ENCODE measurements around the gene LASP1.
A peak's percentile ranks its signal among the peaks of the same experiment; 100 is the strongest.
"Not testable (repeated sequence)": the region's sequence is repeated elsewhere in the genome, so short reads cannot be mapped to it uniquely, and the experiment has no call there.

LASP1 gene

GRCh38 chr17:38930782-38931181 is 60.9 kb downstream of the LASP1 start:
- DNase-seq (ENCODE audit: low read depth in 3 of 3), result not testable (repeated sequence)

- DNase-seq (ENCODE audit: low read depth in 3 of 3), result not testable (repeated sequence)
Observed at GRCh38 chr17:38933962-38934361, 64.1 kb downstream of the LASP1 start.

GRCh38 chr17:38939987-38940386 is 70.1 kb downstream of the LASP1 start:
- DNase-seq (ENCODE audit: low read depth in 3 of 3), result no peak

- no peak for DNase-seq (ENCODE audit: low read depth in 3 of 3)
Observed at GRCh38 chr17:38940404-38940803, 70.5 kb downstream of the LASP1 start.

GRCh38 chr17:38942696-38943334 is 73.0 kb downstream of the LASP1 start:
- DNase-seq (ENCODE audit: low read depth in 3 of 3), result no peak

- no peak for DNase-seq (ENCODE audit: low read depth in 3 of 3)
Observed at GRCh38 chr17:38943607-38944006, 73.7 kb downstream of the LASP1 start.

GRCh38 chr17:38947189-38947588 is 77.3 kb downstream of the LASP1 start:
- no peak for DNase-seq (ENCODE audit: low read depth in 3 of 3)

GRCh38 chr17:38953800-38954199 is 83.9 kb downstream of the LASP1 start:
- DNase-seq (ENCODE audit: low read depth in 3 of 3), result not testable (repeated sequence)

- no peak for DNase-seq (ENCODE audit: low read depth in 3 of 3)
Observed at GRCh38 chr17:38958326-38958725, 88.5 kb downstream of the LASP1 start.

GRCh38 chr17:38958756-38959155 is 88.9 kb downstream of the LASP1 start:
- no peak for DNase-seq (ENCODE audit: low read depth in 3 of 3)

- DNase-seq (ENCODE audit: low read depth in 3 of 3), result no peak
Observed at GRCh38 chr17:38959508-38959907, 89.7 kb downstream of the LASP1 start.

GRCh38 chr17:38960402-38960801 is 90.5 kb downstream of the LASP1 start:
- no peak for DNase-seq (ENCODE audit: low read depth in 3 of 3)

- DNase-seq (ENCODE audit: low read depth in 3 of 3), result no peak
Observed at GRCh38 chr17:38961413-38961812, 91.6 kb downstream of the LASP1 start.

GRCh38 chr17:38967290-38967738 is 97.5 kb downstream of the LASP1 start, which contains the start of gene FBXO47:
FBXO47 (minus strand) TSS chr17:38967403; CDS start chr17:38963025, 4,378 bp downstream.
- peak; percentile 65 to 79 (median 72) for DNase-seq (ENCODE audit: low read depth in 3 of 3)

- no peak for DNase-seq (ENCODE audit: low read depth in 3 of 3)
Observed at GRCh38 chr17:38969281-38969680, 99.4 kb downstream of the LASP1 start.

- DNase-seq (ENCODE audit: low read depth in 3 of 3), result no peak
Observed at GRCh38 chr17:38970128-38970527, 100.3 kb downstream of the LASP1 start.

GRCh38 chr17:38970804-38971203 is 100.9 kb downstream of the LASP1 start:
- DNase-seq (ENCODE audit: low read depth in 3 of 3), result no peak

All from stimulated activated CD4-positive, alpha-beta T cell treated with anti-CD3 and anti-CD28 coated beads, TNF-alpha, amount 100 ng/mL, for 24 hours (primary cell).